A549 treated with CORT108297 at 1 μM for 4 hours (cell line): Measurements from ENCODE around the gene ARG1. TPM values are rescaled to one million over a fixed set of nuclear protein-coding genes. Genes with fewer than 3 reads are reported as not detected.

Experiments
- total RNA-seq: library from RNA; stranded (reverse); fragments of 200-300 nt; extraction: Qiagen RNA extraction; gene quantifications from 5 replicates; pipeline ENCODE4 v1.2.3, GENCODE V29; 2022

The ARG1 gene
- total RNA-seq: not detected in 5 replicates

GRCh38 chr6:131572686-131573415, at the start of gene ARG1:
Gene ARG1, plus strand, starts transcription at chr6:131573226. Its CDS starts 57 bp downstream, at chr6:131573283.

DNA sequence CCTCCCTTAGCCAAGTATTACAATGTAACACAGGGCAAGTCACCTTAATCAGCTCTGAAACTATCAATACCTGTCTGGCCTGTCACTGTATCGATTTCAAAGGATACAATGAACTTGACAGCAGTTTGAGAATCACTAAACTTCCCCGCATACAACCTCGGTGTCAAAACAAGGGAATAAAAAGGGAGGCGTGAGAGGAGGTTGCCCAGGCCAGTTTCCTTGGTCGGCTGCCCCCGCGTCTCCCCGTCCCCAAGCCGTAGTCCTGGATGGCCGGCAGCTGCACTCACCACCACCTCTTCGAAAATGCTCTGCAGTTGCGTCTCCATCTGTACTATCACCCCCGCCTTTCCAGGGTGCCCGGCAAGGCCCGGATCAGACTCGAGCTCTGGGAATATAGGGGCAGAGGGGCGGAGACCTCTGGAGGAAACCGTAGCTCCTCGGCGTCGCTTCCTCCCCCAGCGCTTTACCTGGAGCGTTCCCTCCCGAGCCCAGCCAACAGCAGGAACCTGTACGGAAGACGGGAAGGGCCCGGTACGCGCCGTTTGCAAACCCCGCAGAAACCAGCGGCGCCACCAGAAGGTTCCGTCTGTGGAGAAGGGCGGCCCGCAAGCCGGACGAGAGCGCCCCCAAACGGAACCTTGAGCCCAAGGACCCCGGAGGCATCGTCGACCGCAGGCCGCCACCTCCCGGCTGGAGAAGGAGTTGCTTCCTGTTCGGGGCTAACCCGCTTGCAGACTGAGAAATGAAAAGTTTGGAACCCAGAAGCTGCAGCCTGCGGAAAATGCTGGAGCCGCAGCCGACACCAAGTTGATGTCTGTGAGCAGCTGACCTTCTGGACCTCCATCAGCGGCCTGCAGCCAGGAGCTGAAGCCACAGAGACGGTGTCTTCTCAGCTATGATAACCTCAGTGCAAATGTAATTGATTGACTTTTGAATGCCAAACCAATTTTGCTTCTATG, 55.0 kb downstream of the ARG1 start, which contains the start of gene MED23:
MED23 (minus strand) TSS at position 519 of the 959 bp plus-strand sequence; CDS start at position 326, 193 bp downstream.

Other genes with a start within 250 kb of the ARG1 start
- gene MED23, start 55.0 kb downstream of the ARG1 start, total RNA-seq: 6.2 to 7.9 TPM (median 7.1 TPM) in 5 replicates
- not detected in 5 replicates for gene ENPP3, start 64.1 kb downstream of the ARG1 start, total RNA-seq
- gene OR2A4, start 128.2 kb downstream of the ARG1 start, total RNA-seq: not detected in 5 replicates
- gene CTAGE9, start 137.8 kb downstream of the ARG1 start, total RNA-seq: not detected in 5 replicates
- gene ENPP1, start 234.8 kb downstream of the ARG1 start, total RNA-seq: 1.2 to 1.6 TPM (median 1.5 TPM) in 5 replicates